Inflammatory macrophage treated with lipopolysaccharide for 1 hour (primary cell): Measurements from ENCODE around the gene MEIS3.
"Not testable (repeated sequence)": the region's sequence is repeated elsewhere in the genome, so short reads cannot be mapped to it uniquely, and the experiment has no call there.

ENCODE experiments used
- DNase-seq, 2 donors: peaks; one replicate each; pipeline ENCODE4 v3.0.0-alpha.2; 2020 to 2022

The MEIS3 gene

DNA sequence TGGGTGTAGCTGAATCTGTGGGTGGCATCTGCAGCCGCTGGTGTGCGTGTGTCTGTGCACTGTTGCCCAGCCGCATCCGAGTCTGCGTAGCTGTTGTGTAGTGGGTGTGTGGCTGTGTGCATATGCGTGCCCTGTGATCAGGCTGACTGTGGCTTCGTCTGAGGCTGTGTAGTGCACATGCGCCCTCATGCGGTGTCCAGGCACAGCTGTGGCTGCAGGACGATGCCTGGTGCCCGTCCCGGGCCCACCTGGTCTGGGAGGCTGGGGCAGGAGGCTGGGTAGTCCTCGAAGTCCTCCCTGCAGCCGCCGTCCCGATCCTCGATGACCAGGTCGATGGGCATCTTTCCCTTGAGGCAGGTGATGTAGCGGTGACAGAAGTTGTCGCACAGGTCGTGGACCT, 4.9 kb downstream of the MEIS3 start:
- DNase-seq: peak in 1 of 2 donors; percentile 21

DNA sequence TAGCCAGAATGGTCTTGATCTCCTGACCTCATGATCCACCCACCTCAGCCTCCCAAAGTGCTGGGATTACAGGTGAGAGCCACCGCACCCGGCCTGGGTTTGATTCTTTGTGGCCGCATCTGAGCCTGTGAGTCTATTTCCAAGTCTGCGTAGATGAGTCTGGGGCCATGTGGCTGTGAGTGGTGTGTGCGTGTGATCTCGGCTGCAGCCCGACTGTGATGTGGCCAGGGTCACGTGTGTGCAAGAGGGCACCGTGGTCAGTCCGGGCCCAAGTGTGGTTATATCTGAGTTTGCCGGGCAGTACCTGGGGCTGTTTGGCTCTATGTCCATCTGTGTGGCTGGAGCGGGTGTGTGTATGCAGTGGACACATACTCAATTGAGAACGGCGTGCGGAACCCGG, 5.4 kb downstream of the MEIS3 start:
- DNase-seq: no peak

DNA sequence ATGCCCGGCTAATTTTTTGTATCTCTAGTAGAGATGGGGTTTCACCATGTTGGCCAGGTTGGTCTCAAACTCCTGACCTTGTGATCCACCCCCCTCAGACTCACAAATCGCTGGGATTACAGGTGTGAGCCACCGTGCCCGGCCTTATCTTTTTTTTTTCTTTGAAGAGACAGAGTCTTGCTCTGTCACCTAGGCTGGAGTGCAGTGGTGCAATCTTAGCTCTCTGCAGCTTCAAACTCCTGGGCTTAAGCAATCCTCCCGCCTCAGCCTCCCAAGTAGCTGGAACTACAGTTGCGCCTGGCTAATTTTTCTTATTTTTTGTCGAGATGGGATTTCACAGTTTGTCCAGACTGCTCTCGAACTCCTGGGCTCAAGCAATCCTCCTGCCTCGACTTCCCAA, 7.6 kb downstream of the MEIS3 start:
- DNase-seq: not testable (repeated sequence)

DNA sequence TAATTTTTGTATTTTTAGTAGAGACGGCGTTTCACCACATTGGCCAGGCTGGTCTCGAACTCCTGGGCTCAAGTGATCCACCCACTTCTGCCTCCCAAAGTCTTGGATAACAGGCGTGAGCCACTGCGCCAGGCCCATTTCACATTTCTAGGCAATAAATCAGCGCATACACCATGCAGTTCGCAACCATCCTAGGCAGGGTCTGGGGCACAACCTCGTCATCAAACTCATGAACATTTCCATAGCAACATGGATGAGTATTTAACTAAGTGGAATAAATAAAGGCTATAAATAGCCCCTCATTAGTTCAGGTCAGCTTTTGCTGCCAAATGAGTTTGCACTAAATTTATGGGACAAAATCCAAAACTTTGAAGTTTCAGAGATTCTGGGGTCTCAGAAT, 8.2 kb downstream of the MEIS3 start:
- DNase-seq: no peak

- no peak for DNase-seq
Measured at GRCh38 chr19:47408156-47408938, 11.0 kb downstream of the MEIS3 start.

DNA sequence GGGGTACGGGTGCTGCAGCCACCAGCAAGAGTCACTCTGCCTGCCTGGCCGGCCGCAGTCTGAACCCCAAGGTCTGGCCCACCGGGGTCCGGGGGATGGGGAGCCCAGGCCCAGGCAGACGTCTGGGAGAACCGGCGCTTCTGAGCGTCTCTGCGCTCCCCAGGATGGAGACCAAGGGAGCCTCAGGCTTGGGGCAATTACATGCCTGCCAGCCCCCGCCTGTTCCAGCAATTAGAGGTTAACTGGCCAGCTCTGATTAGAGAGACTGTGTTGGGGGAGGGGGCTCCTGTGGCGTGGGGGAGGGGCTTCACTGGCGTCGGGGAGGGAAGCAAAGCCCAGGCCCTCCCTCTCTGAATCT, 11.9 kb downstream of the MEIS3 start:
- DNase-seq: no peak

DNA sequence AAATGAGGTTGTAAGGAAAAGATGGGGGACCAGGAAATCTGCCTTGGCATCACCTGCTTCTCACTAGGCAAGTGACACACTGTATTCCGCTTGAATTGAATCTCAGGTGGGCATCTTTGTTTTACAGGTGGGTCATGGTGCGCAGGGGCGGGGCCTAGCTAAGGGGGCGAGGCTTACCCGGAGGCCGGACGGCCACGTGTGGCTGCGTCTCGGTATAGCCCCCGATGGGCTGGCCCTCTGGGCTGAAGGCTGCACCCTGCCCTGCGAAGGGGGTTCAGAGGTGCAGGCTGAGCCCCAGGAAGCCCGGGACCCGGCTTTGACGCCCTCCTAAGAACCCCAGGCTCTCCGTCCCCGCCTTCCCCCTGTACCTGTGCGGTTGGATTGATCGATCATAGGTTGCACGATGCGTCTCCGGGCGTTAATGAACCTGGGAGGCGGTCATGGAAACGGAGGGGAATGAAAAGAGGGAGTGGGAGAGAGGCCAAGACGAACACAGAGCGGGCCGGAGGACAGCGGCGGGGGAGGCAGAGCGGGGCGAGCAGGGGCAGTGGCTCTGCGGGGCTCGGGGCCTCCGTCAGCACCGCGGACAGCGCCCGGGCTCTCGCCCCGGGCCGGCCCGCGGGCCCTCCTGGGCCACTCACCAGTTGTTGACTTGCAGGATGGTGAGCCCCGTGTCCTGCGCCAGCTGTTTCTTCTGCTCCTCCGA, 12.5 kb downstream of the MEIS3 start:
- DNase-seq: no peak

DNA sequence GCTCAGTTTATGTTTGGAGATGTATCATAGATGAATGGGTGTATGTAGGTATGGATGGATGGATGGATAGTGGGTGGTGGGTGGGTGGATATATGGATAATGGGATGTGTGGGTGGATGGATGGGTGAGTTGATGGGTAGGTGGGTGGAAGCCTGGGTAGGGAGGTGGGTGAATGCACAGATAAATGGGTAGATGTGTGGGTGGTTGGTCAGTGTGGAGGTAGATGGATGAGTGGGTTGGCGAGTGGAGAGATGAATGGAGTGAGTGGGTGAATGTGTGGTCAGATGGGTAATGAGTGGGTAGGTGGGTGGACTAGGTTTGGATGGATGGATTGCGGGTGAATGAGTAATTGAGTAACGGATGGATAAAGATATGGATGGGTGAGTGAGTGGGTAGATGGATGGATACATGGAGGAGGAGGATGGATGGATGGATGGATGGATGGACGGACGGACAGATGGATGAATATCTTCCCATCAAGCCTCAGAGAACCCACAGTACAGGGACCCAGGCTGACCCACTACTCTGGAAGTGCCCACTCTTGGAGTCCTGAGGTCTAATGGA, 13.4 kb downstream of the MEIS3 start:
- DNase-seq: no peak

DNA sequence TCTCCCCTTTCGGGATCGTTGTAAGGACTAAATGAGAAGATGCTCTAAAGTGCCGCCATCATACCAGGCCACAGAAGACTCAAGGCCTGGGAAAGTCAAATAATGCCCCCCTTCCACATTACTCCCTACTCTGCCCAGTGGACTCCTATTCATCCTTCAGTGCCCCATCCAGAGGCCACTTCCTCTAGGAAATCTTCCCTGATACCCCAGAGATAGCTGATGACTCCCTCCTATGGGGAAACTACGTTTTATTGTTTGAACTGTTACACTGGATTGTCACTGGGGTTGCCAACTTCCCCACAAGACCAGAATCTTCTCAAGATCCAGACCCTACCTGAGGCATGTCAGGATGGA, 14.2 kb downstream of the MEIS3 start:
- no peak for DNase-seq

- no peak for DNase-seq
Measured at GRCh38 chr19:47404334-47405196, 14.8 kb downstream of the MEIS3 start.

GRCh38 chr19:47402504-47402903, 16.8 kb downstream of the MEIS3 start:
- no peak for DNase-seq

DNA sequence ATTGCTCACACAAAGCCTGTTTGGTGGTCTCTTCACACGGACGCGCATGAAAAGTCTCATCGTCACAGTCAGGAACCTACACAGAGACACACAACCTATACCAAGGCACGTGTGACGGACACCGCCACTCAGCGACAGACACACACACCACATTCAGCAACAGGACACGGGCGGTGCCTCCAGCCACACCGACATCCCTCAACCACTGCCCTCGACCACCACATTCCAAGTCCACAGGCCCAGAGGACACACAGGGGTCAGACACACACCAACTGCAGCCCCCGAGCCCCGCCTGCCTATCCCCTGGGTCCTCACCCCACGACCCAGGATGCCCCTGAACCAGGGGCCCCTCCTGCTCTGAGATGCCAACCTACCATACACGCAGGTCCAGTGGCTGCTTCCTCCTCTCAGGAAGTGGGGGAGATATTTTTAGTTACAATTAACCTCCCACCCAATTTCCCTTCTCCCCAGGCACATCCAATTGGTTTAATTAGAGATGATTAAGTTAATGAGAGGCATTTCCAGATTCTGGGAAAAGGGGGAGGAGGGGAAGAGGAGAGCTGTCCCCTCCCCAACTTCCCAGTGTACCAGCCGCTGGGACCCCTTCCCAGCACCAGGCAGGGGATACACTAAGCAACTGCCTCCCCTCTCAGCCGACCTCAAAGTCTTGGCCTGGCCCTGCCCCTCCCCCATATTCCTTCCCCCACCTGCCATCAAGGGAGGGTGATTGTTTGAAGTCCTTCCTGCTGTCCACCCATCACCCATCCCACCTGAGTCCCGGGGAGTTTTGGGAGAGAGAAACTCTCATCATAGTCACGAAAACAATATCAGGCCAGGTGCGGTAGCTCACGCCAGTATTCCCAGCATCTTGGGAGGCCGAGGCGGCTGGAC, 20.4 kb downstream of the MEIS3 start:
- no peak for DNase-seq

- peak; percentile 57 to 94 for DNase-seq
Measured at GRCh38 chr19:47391510-47392223, 27.7 kb downstream of the MEIS3 start.

GRCh38 chr19:47390533-47391488, 28.5 kb downstream of the MEIS3 start:
- no peak for DNase-seq

DNA sequence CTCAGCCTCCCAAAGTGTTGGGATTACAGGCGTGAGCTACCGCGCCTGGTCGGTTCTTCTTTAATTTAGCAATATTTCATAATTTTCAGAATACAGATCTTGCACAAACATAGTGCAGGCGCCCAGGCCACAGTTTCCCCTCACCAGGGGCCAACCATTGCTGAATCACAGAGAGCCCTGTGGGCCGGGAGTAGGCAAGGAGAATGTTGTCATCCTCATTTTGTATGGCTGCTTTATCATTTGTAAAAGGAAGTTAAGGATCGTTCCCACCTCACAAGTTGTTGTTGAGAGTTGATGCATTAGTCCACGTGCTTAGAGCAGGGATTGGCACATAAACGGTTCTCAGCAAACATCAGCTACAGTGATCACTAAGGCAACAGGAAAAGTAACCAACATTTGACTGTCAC, 30.2 kb downstream of the MEIS3 start:
- peak; percentile 96 to 100 for DNase-seq

GRCh38 chr19:47388721-47389120, 30.6 kb downstream of the MEIS3 start:
- DNase-seq: peak; percentile 79 to 86

- not testable (repeated sequence) for DNase-seq
Measured at GRCh38 chr19:47387623-47388022, 31.7 kb downstream of the MEIS3 start.

DNA sequence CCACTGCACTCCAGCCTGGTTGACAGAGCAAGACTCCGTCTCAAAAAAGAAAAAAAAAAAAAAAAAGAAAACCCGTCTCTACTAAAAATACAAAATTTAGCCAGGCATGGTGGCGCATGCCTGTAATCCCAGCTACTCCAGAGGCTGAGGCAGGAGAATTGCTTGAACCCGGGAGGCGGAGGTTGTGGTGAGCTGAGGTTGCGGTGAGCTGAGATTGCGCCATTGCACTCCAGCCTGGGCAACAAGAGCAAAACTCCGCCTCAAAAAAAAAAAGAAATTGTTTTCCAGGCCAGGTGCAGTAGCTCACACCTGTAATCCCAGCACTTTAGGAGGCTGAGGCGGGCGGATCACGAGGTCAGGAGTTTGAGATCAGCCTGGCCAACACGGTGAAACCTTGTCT, 32.7 kb downstream of the MEIS3 start:
- DNase-seq: not testable (repeated sequence)

- DNase-seq: not testable (repeated sequence)
Measured at GRCh38 chr19:47384533-47384932, 34.8 kb downstream of the MEIS3 start.

- DNase-seq: not testable (repeated sequence)
Measured at GRCh38 chr19:47383890-47384289, 35.4 kb downstream of the MEIS3 start.
